ENCODE results near the gene MICOS13.
"Not testable (repeated sequence)": the region's sequence is repeated elsewhere in the genome, so short reads cannot be mapped to it uniquely, and the experiment has no call there.

MICOS13 gene

GRCh38 chr19:5698635-5699422 is 18.5 kb upstream of the MICOS13 start:
- DNase-seq, result no peak

GRCh38 chr19:5697890-5698634 is 17.7 kb upstream of the MICOS13 start:
- no peak for DNase-seq

- DNase-seq, result no peak
Observed at GRCh38 chr19:5697022-5697889, 16.9 kb upstream of the MICOS13 start.

GRCh38 chr19:5696196-5697021 is 16.1 kb upstream of the MICOS13 start:
- no peak for DNase-seq

GRCh38 chr19:5695649-5696195 is 15.4 kb upstream of the MICOS13 start:
- no peak for DNase-seq

GRCh38 chr19:5694956-5695648 is 14.8 kb upstream of the MICOS13 start:
- no peak for DNase-seq

- DNase-seq, result no peak
Observed at GRCh38 chr19:5694167-5694955, 14.0 kb upstream of the MICOS13 start.

- no peak for DNase-seq
Observed at GRCh38 chr19:5693195-5694166, 13.2 kb upstream of the MICOS13 start.

GRCh38 chr19:5692723-5693194 is 12.4 kb upstream of the MICOS13 start:
- no peak for DNase-seq

- no peak for DNase-seq
Observed at GRCh38 chr19:5691822-5692722, 11.8 kb upstream of the MICOS13 start.

- DNase-seq, result peak; percentile 24
Observed at GRCh38 chr19:5690955-5691821, 10.9 kb upstream of the MICOS13 start.

- DNase-seq, result peak; percentile 97
Observed at GRCh38 chr19:5690125-5690954, 10.0 kb upstream of the MICOS13 start, which contains the start of gene RPL36. TSS of gene RPL36 (plus strand) at chr19:5690295. CDS start at chr19:5690508, 213 bp downstream.

- not testable (repeated sequence) for DNase-seq
Observed at GRCh38 chr19:5688262-5688881, 8.1 kb upstream of the MICOS13 start.

GRCh38 chr19:5687360-5688198 is 7.3 kb upstream of the MICOS13 start:
- no peak for DNase-seq

Measured in CD4-positive, alpha-beta T cell treated with Interferon gamma for 1 hour (primary cell).